Epithelial cell of esophagus (primary cell): ENCODE measurements around the gene SMIM20.

Source experiments
- DNase-seq: peaks from one replicate; pipeline ENCODE4 v3.0.0; 2010; ENCODE audit warnings: low read depth
- H3K4me3 ChIP-seq: 2 replicates; pipeline ENCODE4 v1.5.1; 2011; ENCODE audit warnings: mild to moderate bottlenecking, low read length, control low read depth
- CTCF ChIP-seq: IDR thresholded peaks from 2 replicates; pipeline ENCODE4 v1.5.1; 2011; ENCODE audit warnings: low read depth, mild to moderate bottlenecking, low read length, control low read depth, inconsistent platforms; ENCODE audit not compliant: insufficient read depth; ENCODE audit errors: missing control alignments

Gene SMIM20

GRCh38 chr4:25882226-25882625 is 31.8 kb upstream of the SMIM20 start:
- no peak for TF ChIP-seq CTCF
- H3K4me3 ChIP-seq, result no peak overlapping the region
- no peak for DNase-seq

GRCh38 chr4:25883565-25883964 is 30.5 kb upstream of the SMIM20 start:
- no peak for TF ChIP-seq CTCF
- DNase-seq, result no peak
- no peak overlapping the region for H3K4me3 ChIP-seq

- TF ChIP-seq CTCF, result no peak
- H3K4me3 ChIP-seq, result no peak overlapping the region
- DNase-seq, result peak; percentile 82
Observed at GRCh38 chr4:25884031-25884782, 29.8 kb upstream of the SMIM20 start.

GRCh38 chr4:25888781-25889180 is 25.2 kb upstream of the SMIM20 start:
- H3K4me3 ChIP-seq, result no peak overlapping the region
- DNase-seq, result no peak
- no peak for TF ChIP-seq CTCF

GRCh38 chr4:25889589-25890503 is 24.2 kb upstream of the SMIM20 start:
- no peak for TF ChIP-seq CTCF
- no peak for DNase-seq
- no peak overlapping the region for H3K4me3 ChIP-seq

- no peak overlapping the region for H3K4me3 ChIP-seq
- TF ChIP-seq CTCF, result no peak
- no peak for DNase-seq
Observed at GRCh38 chr4:25890571-25891485, 23.2 kb upstream of the SMIM20 start.
